Body of pancreas (tissue), 4 donors: ENCODE measurements around the gene PRRT1. TPM values are rescaled to one million over a fixed set of nuclear protein-coding genes. Genes with fewer than 3 reads are reported as not detected.

ENCODE experiments used
- ATAC-seq: fragments of 150-250 bp; one replicate; pipeline ENCODE4 v1.9.1; 2016
- DNase-seq, 4 donors: peaks; one replicate each; pipeline ENCODE4 v3.0.0-alpha.2; 2019
- H3K27ac ChIP-seq, 4 donors: fragments of 200-600 bp; sonication (generic); 1 replicate in 3 of 4; 2 replicates in 1 of 4; pipeline versions ENCODE4 v1.5.1 to v1.6.1; 2016 to 2019; ENCODE audit warnings: mild to moderate bottlenecking in 1 of 4, mixed read lengths in 1 of 4, moderate library complexity in 1 of 4
- H3K27me3 ChIP-seq, 2 donors: fragments of 200-600 bp; sonication (generic); one replicate each; pipeline ENCODE4 v1.6.0; 2016; ENCODE audit warnings: mild to moderate bottlenecking in 1 of 2
- H3K36me3 ChIP-seq, 2 donors: fragments of 200-600 bp; sonication (generic); replicated peaks in 1 of 2; 2 replicates each; pipeline ENCODE4 v1.5.1; 2016; ENCODE audit warnings: low read depth in 2 of 2; ENCODE audit not compliant: insufficient read depth in 1 of 2
- H3K4me1 ChIP-seq: fragments of 200-600 bp; sonication (generic); one replicate; pipeline ENCODE4 v1.6.0; 2016
- H3K4me3 ChIP-seq, 2 donors: fragments of 200-600 bp; sonication (generic); 1 replicate in 1 of 2; 2 replicates in 1 of 2; pipeline ENCODE4 v1.5.1; 2016 to 2019
- H3K9me3 ChIP-seq, 3 donors: fragments of 200-600 bp; sonication (generic); 1 replicate in 2 of 3; 2 replicates in 1 of 3; pipeline ENCODE4 v1.5.1; 2016
- POLR2A ChIP-seq, 3 donors: fragments of 450-650 bp; IDR thresholded peaks; one replicate each; pipeline ENCODE4 v1.6.1; 2016; ENCODE audit warnings: antibody characterized with exemption in 3 of 3, mild to moderate bottlenecking in 2 of 3
- WGBS, 2 donors: methylation state at CpG; one replicate each; pipeline ENCODE4 v1.1.5; 2017; 5-methylcytosine and 5-hydroxymethylcytosine counted together
- intact Hi-C: fragments of 100-400 bp; cut with DNase I; formaldehyde crosslinking; loops from one replicate; pipeline ENCODE4 v1.15.1; 2023
- total RNA-seq, 2 donors: library from RNA; depleted of rRNA; stranded (reverse); fragments of >200 nt; gene quantifications; one replicate each; pipeline ENCODE4 v1.1.0, GENCODE V29; 2016
- TF ChIP-seq, protein P1 (sequence below), 7 experiments: fragments of 450-650 bp in 4 of 7; fragments of 200-600 bp in 3 of 7; sonication (generic) in 3 of 7; IDR thresholded peaks; one replicate each; pipeline ENCODE4 v1.5.1; 2016 to 2019; ENCODE audit warnings: antibody characterized with exemption in 7 of 7

PRRT1 gene
- total RNA-seq, 2 donors from 2014 or later, result not detected

- DNase-seq (no peak), ATAC-seq (no peak)
- Histone ChIP-seq H3K36me3 (no peaks in the 10 kb centered on the region), H3K9me3 (no peaks in the 10 kb centered on the region), H3K4me1 (peaks cover 31% of the 10 kb centered on the region), H3K27me3 (no peaks in the 10 kb centered on the region), H3K27ac (peak within 1 kb of the TSS; percentile 6 to 59 (median 27)), H3K4me3 (no peak within 1 kb of the TSS)
- TF ChIP-seq POLR2A (IDR thresholded peaks at IDR 0.05), result no peak
- WGBS, 2 donors, result 5 to 8% methylated on average over 10 to 12 of the region's 12 CpGs
- intact Hi-C loops, result no loop called here
Measured at GRCh38 chr6:32109114-32109764, 42.5 kb downstream of the PRRT1 start, which contains the start of gene TNXB. Gene TNXB, minus strand, starts transcription at chr6:32109338. Its CDS starts 11,140 bp downstream, at chr6:32098198.

DNA sequence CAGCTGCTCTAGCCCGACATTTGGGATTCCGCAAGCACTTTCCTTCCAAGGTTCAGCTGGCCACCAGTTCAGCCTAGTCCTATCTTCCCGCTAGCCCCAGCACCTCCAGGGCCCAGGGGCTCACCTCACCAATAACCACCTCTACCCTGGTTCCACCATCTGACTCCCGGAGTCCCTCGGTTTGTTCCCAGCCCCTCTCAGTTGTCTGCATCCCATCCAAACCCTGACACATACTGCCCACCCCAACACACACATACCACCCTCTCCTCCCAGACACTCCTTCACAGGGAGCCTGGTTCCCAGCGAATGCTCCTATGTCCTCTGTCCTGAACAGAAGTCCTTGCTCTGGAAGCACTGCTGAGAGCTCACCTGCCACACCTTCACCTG is 43.0 kb downstream of the PRRT1 start:
- Histone ChIP-seq H3K27ac (peak overlapping the region; percentile 6 to 59 (median 27)), H3K36me3 (no peaks in the 10 kb centered on the region), H3K4me1 (peaks cover 26% of the 10 kb centered on the region), H3K4me3 (no peak overlapping the region), H3K27me3 (no peaks in the 10 kb centered on the region), H3K9me3 (no peaks in the 10 kb centered on the region)
- ATAC-seq (no peak), DNase-seq (no peak)
- intact Hi-C loops, result no loop called here
- whole genome bisulfite sequencing, 2 donors, result 27 to 39% methylated on average over 5 to 6 of the region's 6 CpGs
- TF ChIP-seq, protein P1, sequence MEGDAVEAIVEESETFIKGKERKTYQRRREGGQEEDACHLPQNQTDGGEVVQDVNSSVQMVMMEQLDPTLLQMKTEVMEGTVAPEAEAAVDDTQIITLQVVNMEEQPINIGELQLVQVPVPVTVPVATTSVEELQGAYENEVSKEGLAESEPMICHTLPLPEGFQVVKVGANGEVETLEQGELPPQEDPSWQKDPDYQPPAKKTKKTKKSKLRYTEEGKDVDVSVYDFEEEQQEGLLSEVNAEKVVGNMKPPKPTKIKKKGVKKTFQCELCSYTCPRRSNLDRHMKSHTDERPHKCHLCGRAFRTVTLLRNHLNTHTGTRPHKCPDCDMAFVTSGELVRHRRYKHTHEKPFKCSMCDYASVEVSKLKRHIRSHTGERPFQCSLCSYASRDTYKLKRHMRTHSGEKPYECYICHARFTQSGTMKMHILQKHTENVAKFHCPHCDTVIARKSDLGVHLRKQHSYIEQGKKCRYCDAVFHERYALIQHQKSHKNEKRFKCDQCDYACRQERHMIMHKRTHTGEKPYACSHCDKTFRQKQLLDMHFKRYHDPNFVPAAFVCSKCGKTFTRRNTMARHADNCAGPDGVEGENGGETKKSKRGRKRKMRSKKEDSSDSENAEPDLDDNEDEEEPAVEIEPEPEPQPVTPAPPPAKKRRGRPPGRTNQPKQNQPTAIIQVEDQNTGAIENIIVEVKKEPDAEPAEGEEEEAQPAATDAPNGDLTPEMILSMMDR (IDR thresholded peaks at IDR 0.05), result no peak
- TF ChIP-seq POLR2A (IDR thresholded peaks at IDR 0.05), result no peak

DNA sequence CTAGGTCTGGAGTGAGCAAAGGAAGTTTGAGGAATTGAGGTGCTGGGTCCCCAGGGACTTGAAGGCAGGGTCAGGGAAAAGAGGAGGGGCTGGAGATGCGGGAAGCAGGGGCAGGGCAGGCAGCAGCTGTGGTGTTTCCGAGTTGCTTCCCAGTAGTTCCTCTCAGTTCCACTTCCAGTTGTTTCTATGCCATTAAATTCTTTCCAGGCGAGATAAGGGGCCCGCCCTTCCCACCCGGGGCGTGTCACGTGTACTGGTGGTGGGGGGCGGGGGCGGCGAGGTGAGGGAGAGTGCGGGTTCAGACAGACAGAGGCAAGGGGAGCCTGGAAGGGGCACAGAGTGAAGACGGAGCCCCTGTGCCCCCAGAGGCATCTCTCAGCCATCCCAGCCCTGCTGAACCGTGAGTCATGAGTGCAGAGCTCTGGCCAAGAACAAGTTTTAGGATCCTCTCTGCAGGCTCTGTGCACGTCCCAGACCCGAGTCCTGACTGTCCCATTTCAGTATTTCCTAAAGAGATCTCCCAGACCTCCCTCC is 43.6 kb downstream of the PRRT1 start:
- peaks cover 26% of the 10 kb centered on the region for H3K4me1 ChIP-seq
- intact Hi-C loops, result no loop called here
- TF ChIP-seq, protein P1 (IDR thresholded peaks at IDR 0.05), result no peak
- TF ChIP-seq POLR2A (IDR thresholded peaks at IDR 0.05), result peak in 2 of 3 donors; percentile 8 to 14
- no peaks in the 10 kb centered on the region for H3K27me3 ChIP-seq
- H3K4me3 ChIP-seq, result no peak overlapping the region
- 6% methylated on average over 15 of the region's 15 CpGs for WGBS, 2 donors
- ATAC-seq (peak; percentile 57), DNase-seq (peak; percentile 29 to 56 (median 45))
- no peaks in the 10 kb centered on the region for H3K9me3 ChIP-seq
- H3K36me3 ChIP-seq, result no peaks in the 10 kb centered on the region
- H3K27ac ChIP-seq, result peak overlapping the region; percentile 6 to 59 (median 27)

GRCh38 chr6:32107406-32107805 is 44.3 kb downstream of the PRRT1 start:
- Histone ChIP-seq H3K27me3 (no peaks in the 10 kb centered on the region), H3K4me3 (no peak overlapping the region), H3K27ac (peak overlapping the region in 2 of 4 donors; percentile 20 to 59), H3K9me3 (no peaks in the 10 kb centered on the region), H3K36me3 (no peaks in the 10 kb centered on the region), H3K4me1 (peaks cover 26% of the 10 kb centered on the region)
- WGBS, 2 donors, result 44 to 58% methylated on average over 1 of the region's 1 CpG
- DNase-seq (no peak), ATAC-seq (no peak)
- no peak for TF ChIP-seq POLR2A (IDR thresholded peaks at IDR 0.05)
- TF ChIP-seq, protein P1 (IDR thresholded peaks at IDR 0.05), result no peak
- intact Hi-C loops, result no loop called here

- DNase-seq (no peak), ATAC-seq (no peak)
- TF ChIP-seq, protein P1 (IDR thresholded peaks at IDR 0.05), result no peak
- no peak for TF ChIP-seq POLR2A (IDR thresholded peaks at IDR 0.05)
- Histone ChIP-seq H3K36me3 (no peaks in the 10 kb centered on the region), H3K4me3 (no peak overlapping the region), H3K27ac (no peak overlapping the region), H3K27me3 (no peaks in the 10 kb centered on the region), H3K9me3 (no peaks in the 10 kb centered on the region), H3K4me1 (peaks cover 22% of the 10 kb centered on the region)
- intact Hi-C loops, result no loop called here
- WGBS, 2 donors, result 57 to 66% methylated on average over 4 of the region's 4 CpGs
Measured at GRCh38 chr6:32105433-32105832, 46.3 kb downstream of the PRRT1 start.
